CD4-positive, alpha-beta T cell treated with Interleukin-17A for 4 hours (primary cell): ENCODE results near the gene CNKSR3.
"Not testable (repeated sequence)": the region's sequence is repeated elsewhere in the genome, so short reads cannot be mapped to it uniquely, and the experiment has no call there.

Experiments
- DNase-seq: peaks from one replicate; pipeline ENCODE4 v3.0.0-alpha.2; 2020; ENCODE audit warnings: mixed read lengths

The CNKSR3 gene

GRCh38 chr6:154526996-154527395 lies 16.5 kb upstream of the CNKSR3 start:
- DNase-seq, result no peak

- DNase-seq, result no peak
Observed at GRCh38 chr6:154522576-154522975, 12.1 kb upstream of the CNKSR3 start.

- no peak for DNase-seq
Observed at GRCh38 chr6:154521412-154521811, 10.9 kb upstream of the CNKSR3 start.

GRCh38 chr6:154520280-154520679 lies 9.8 kb upstream of the CNKSR3 start:
- DNase-seq, result no peak

GRCh38 chr6:154518396-154518795 lies 7.9 kb upstream of the CNKSR3 start:
- no peak for DNase-seq

GRCh38 chr6:154516276-154516675 lies 5.8 kb upstream of the CNKSR3 start:
- DNase-seq, result no peak

- DNase-seq, result no peak
Observed at GRCh38 chr6:154515826-154516225, 5.3 kb upstream of the CNKSR3 start.

GRCh38 chr6:154515076-154515475 lies 4.6 kb upstream of the CNKSR3 start:
- DNase-seq, result not testable (repeated sequence)

GRCh38 chr6:154514481-154514880 lies 4.0 kb upstream of the CNKSR3 start:
- no peak for DNase-seq

GRCh38 chr6:154513601-154514320 lies 3.3 kb upstream of the CNKSR3 start:
- DNase-seq, result no peak

GRCh38 chr6:154512201-154512600 lies 1.7 kb upstream of the CNKSR3 start:
- DNase-seq, result no peak

GRCh38 chr6:154511791-154512190 lies 1.3 kb upstream of the CNKSR3 start:
- DNase-seq, result no peak

- no peak for DNase-seq
Observed at GRCh38 chr6:154509421-154510143, 903 bp downstream of the CNKSR3 start.

GRCh38 chr6:154508573-154509375 lies 1.7 kb downstream of the CNKSR3 start:
- no peak for DNase-seq

GRCh38 chr6:154506991-154507898 lies 3.2 kb downstream of the CNKSR3 start:
- DNase-seq, result no peak

- no peak for DNase-seq
Observed at GRCh38 chr6:154506582-154506981, 3.9 kb downstream of the CNKSR3 start.

GRCh38 chr6:154506108-154506507 lies 4.4 kb downstream of the CNKSR3 start:
- DNase-seq, result no peak

GRCh38 chr6:154504865-154505449 lies 5.5 kb downstream of the CNKSR3 start:
- no peak for DNase-seq

- no peak for DNase-seq
Observed at GRCh38 chr6:154504102-154504501, 6.4 kb downstream of the CNKSR3 start.

- DNase-seq, result no peak
Observed at GRCh38 chr6:154503658-154504057, 6.8 kb downstream of the CNKSR3 start.

GRCh38 chr6:154502553-154502952 lies 7.9 kb downstream of the CNKSR3 start:
- DNase-seq, result no peak

GRCh38 chr6:154501578-154501868 lies 9.0 kb downstream of the CNKSR3 start:
- DNase-seq, result no peak
